ENCODE measurements around the gene DLGAP4. TPM values are rescaled to one million over a fixed set of nuclear protein-coding genes. Genes with fewer than 3 reads are reported as not detected.

The DLGAP4 gene
- total RNA-seq, 1 experiment from 2014 or later = 80.3 TPM

- no peaks in the 10 kb centered on the region for H3K9me3 Mint-ChIP-seq (ENCODE audit: unreplicated experiment)
- no peak for DNase-seq (ENCODE audit: unreplicated experiment)
- peaks cover 68% of the 10 kb centered on the region for H3K27me3 Mint-ChIP-seq (ENCODE audit: insufficient read depth, unreplicated experiment)
- H3K36me3 Mint-ChIP-seq (ENCODE audit: insufficient read depth, unreplicated experiment) = no peaks in the 10 kb centered on the region
- CTCF ChIA-PET = interaction anchor here (0.6 kb wide), 1 partner anchor 245 kb away, joined by 4 read pairs; no protein-coding TSS in a partner anchor
- H3K27ac Mint-ChIP-seq (ENCODE audit: low read depth, unreplicated experiment) = no peak overlapping the region
- TF ChIP-seq, protein P1, sequence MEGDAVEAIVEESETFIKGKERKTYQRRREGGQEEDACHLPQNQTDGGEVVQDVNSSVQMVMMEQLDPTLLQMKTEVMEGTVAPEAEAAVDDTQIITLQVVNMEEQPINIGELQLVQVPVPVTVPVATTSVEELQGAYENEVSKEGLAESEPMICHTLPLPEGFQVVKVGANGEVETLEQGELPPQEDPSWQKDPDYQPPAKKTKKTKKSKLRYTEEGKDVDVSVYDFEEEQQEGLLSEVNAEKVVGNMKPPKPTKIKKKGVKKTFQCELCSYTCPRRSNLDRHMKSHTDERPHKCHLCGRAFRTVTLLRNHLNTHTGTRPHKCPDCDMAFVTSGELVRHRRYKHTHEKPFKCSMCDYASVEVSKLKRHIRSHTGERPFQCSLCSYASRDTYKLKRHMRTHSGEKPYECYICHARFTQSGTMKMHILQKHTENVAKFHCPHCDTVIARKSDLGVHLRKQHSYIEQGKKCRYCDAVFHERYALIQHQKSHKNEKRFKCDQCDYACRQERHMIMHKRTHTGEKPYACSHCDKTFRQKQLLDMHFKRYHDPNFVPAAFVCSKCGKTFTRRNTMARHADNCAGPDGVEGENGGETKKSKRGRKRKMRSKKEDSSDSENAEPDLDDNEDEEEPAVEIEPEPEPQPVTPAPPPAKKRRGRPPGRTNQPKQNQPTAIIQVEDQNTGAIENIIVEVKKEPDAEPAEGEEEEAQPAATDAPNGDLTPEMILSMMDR (IDR thresholded peaks at IDR 0.05; ENCODE audit: unreplicated experiment) = no peak
- intact Hi-C loops (cut with micrococcal nuclease) = no loop called here
- BruUV-seq (replicated peaks) = no TSS peak
- no peaks in the 10 kb centered on the region for H3K4me1 Mint-ChIP-seq (ENCODE audit: insufficient read depth, unreplicated experiment)
- H3K4me3 Mint-ChIP-seq (ENCODE audit: unreplicated experiment) = no peak overlapping the region
- POLR2A ChIA-PET = no interaction called here
Observed at GRCh38 chr20:36369739-36370138, 63.6 kb downstream of the DLGAP4 start.

DNA sequence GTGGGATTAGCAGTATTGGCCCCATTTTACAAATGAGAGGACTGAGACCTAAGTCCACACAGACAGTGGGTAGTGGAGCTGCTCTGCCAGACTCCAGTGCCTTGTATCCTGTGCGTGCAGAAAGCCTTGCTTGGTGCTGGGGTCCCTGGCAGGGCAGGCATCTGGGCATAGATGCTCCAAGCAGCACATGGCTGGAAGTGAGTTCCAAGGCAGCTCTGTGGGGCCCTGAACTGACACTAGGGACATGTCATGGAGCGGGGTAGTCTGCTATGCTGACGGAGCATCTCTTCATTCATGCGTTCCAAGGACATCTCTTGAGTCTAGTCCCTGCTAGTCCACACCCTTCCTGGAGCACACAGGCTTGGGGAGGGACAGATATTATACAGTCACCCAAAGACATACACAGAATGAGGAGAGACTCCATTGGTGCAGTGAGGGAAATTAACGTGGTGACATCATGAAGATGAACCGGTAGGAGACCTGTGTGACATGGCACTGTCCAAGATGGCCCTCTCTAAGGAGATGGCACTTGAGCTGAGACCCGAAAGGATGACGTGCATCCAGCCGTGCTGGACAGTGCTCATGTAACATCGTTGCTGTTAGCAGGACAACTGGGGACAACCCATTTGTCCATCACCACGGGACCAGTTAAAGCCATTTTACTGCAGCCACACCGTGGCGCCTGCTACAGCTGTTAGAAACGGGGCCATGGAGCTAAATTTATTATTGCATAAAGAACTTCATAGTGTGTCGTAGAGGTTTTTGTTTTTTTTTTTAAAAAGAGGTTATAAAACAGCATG lies 65.1 kb downstream of the DLGAP4 start:
- ChIA-PET CTCF (interaction anchor here (0.6 to 1.2 kb wide), 2 partner anchors 19 to 687 kb away, joined by 3 to 4 read pairs; no protein-coding TSS in a partner anchor), POLR2A (no interaction called here)
- H3K4me3 Mint-ChIP-seq (ENCODE audit: unreplicated experiment) = no peak overlapping the region
- DNase-seq (ENCODE audit: unreplicated experiment) = no peak
- peaks cover 69% of the 10 kb centered on the region for H3K27me3 Mint-ChIP-seq (ENCODE audit: insufficient read depth, unreplicated experiment)
- no peaks in the 10 kb centered on the region for H3K36me3 Mint-ChIP-seq (ENCODE audit: insufficient read depth, unreplicated experiment)
- TF ChIP-seq, protein P1 (IDR thresholded peaks at IDR 0.05; ENCODE audit: unreplicated experiment) = no peak
- no peak overlapping the region for H3K27ac Mint-ChIP-seq (ENCODE audit: low read depth, unreplicated experiment)
- BruUV-seq (replicated peaks) = no TSS peak
- intact Hi-C loops (cut with micrococcal nuclease) = no loop called here
- no peaks in the 10 kb centered on the region for H3K9me3 Mint-ChIP-seq (ENCODE audit: unreplicated experiment)
- H3K4me1 Mint-ChIP-seq (ENCODE audit: insufficient read depth, unreplicated experiment) = no peaks in the 10 kb centered on the region

GRCh38 chr20:36372666-36373065 lies 66.5 kb downstream of the DLGAP4 start:
- DNase-seq (ENCODE audit: unreplicated experiment) = no peak
- ChIA-PET CTCF (no interaction called here), POLR2A (interaction anchor here (0.7 kb wide), 1 partner anchor 26 kb away, joined by 3 read pairs; no protein-coding TSS in a partner anchor)
- TF ChIP-seq, protein P1 (IDR thresholded peaks at IDR 0.05; ENCODE audit: unreplicated experiment) = no peak
- Mint-ChIP-seq H3K9me3 (ENCODE audit: unreplicated experiment) (no peaks in the 10 kb centered on the region), H3K4me3 (ENCODE audit: unreplicated experiment) (no peak overlapping the region), H3K27ac (ENCODE audit: low read depth, unreplicated experiment) (no peak overlapping the region), H3K27me3 (ENCODE audit: insufficient read depth, unreplicated experiment) (peaks cover 74% of the 10 kb centered on the region), H3K36me3 (ENCODE audit: insufficient read depth, unreplicated experiment) (no peaks in the 10 kb centered on the region), H3K4me1 (ENCODE audit: insufficient read depth, unreplicated experiment) (no peaks in the 10 kb centered on the region)
- no TSS peak for BruUV-seq (replicated peaks)
- intact Hi-C loops (cut with micrococcal nuclease) = no loop called here

DNA sequence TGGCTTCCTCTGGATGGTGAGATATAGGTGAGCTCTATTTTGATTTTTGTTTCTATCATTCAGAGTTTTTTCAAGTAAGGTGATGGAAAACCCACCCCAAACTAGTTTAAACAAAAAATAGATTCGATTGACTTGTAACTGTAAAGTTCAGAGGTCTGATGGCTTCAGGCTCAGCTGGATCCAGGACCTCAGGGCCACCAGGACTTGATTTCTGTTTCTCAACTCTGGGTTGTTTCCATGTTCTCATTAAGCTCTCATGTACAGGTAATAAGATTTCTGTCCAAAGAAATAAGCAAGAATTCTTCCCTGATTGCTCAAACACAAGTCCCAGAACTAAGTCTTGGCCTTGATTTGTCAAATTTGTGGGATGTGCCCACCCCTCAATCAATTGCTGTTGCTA lies 67.0 kb downstream of the DLGAP4 start:
- no peak for DNase-seq (ENCODE audit: unreplicated experiment)
- Mint-ChIP-seq H3K4me3 (ENCODE audit: unreplicated experiment) (no peak overlapping the region), H3K27ac (ENCODE audit: low read depth, unreplicated experiment) (no peak overlapping the region), H3K9me3 (ENCODE audit: unreplicated experiment) (no peaks in the 10 kb centered on the region), H3K27me3 (ENCODE audit: insufficient read depth, unreplicated experiment) (peaks cover 74% of the 10 kb centered on the region), H3K36me3 (ENCODE audit: insufficient read depth, unreplicated experiment) (no peaks in the 10 kb centered on the region), H3K4me1 (ENCODE audit: insufficient read depth, unreplicated experiment) (no peaks in the 10 kb centered on the region)
- TF ChIP-seq, protein P1 (IDR thresholded peaks at IDR 0.05; ENCODE audit: unreplicated experiment) = no peak
- POLR2A ChIA-PET = interaction anchor here (0.7 kb wide), 1 partner anchor 26 kb away, joined by 3 read pairs; no protein-coding TSS in a partner anchor
- CTCF ChIA-PET = no interaction called here
- intact Hi-C loops (cut with micrococcal nuclease) = no loop called here
- no TSS peak for BruUV-seq (replicated peaks)
